SK-N-SH (cell line): ENCODE measurements around the gene RBM48. TPM values are rescaled to one million over a fixed set of nuclear protein-coding genes. Genes with fewer than 3 reads are reported as not detected.

Experiments used
- CTCF ChIA-PET: fragments of 300-600, 350-600 bp; formaldehyde crosslinking; extraction: SDS; loops from one replicate; lab custom pipeline; 2021; lab: Yijun Ruan, JAX
- POLR2A ChIA-PET: fragments of 350-600 bp; sonication (Branson Sonifier 250); formaldehyde crosslinking; extraction: SDS; loops from one replicate; lab custom pipeline; 2020; ENCODE audit warnings: antibody characterized with exemption, inconsistent platforms; lab: Yijun Ruan, JAX
- DNase-seq: peaks from one replicate; pipeline ENCODE4 v3.0.0; 2012
- H2AFZ ChIP-seq: fragments of 200-600 bp; sonication (generic); 2 replicates; pipeline ENCODE4 v1.8.1; 2016; ENCODE audit warnings: antibody characterized with exemption, mild to moderate bottlenecking, low read depth
- H3F3A ChIP-seq: fragments of 200-600 bp; sonication (generic); replicated peaks from 2 replicates; pipeline ENCODE3; 2016; ENCODE audit warnings: antibody characterized with exemption, mild to moderate bottlenecking; ENCODE audit not compliant: insufficient read depth
- H3K27ac ChIP-seq, 2 experiments: fragments of 200-500 bp in 1 of 2; fragments of 200-600 bp in 1 of 2; sonication (Bioruptor generic) in 1 of 2; sonication (generic), shearing (Covaris generic) in 1 of 2; 2 replicates each; pipeline versions ENCODE4 v1.5.1 to v1.6.1; 2014 to 2016; ENCODE audit warnings: low read depth in 2 of 2, inconsistent platforms in 1 of 2, low read length in 1 of 2, mild to moderate bottlenecking in 1 of 2, mixed read lengths in 1 of 2
- H3K27me3 ChIP-seq: fragments of 200-600 bp; sonication (generic), shearing (Covaris generic); 2 replicates; pipeline ENCODE4 v1.6.1; 2016; ENCODE audit warnings: mixed run types; ENCODE audit not compliant: insufficient read depth
- H3K36me3 ChIP-seq, 2 experiments: fragments of 200-500 bp in 1 of 2; fragments of 200-600 bp in 1 of 2; sonication (Bioruptor generic) in 1 of 2; sonication (generic) in 1 of 2; replicated peaks in 1 of 2; 2 replicates each; pipeline versions ENCODE3 to v1.5.1; 2014 to 2016; ENCODE audit warnings: low read length in 1 of 2, mild to moderate bottlenecking in 1 of 2; ENCODE audit not compliant: insufficient read depth in 2 of 2, control insufficient read depth in 1 of 2
- H3K4me1 ChIP-seq, 2 experiments: fragments of 200-500 bp in 1 of 2; fragments of 200-600 bp in 1 of 2; sonication (Bioruptor generic) in 1 of 2; sonication (generic), shearing (Covaris generic) in 1 of 2; 2 replicates each; pipeline versions ENCODE4 v1.5.1 to v1.6.1; 2014 to 2016; ENCODE audit warnings: low read depth in 1 of 2, low read length in 1 of 2, mixed run types in 1 of 2; ENCODE audit not compliant: insufficient read depth in 2 of 2, control insufficient read depth in 1 of 2
- H3K4me2 ChIP-seq: fragments of 200-600 bp; sonication (generic), shearing (Covaris generic); 2 replicates; pipeline ENCODE4 v1.6.1; 2017; ENCODE audit warnings: mixed run types
- H3K4me3 ChIP-seq, 2 experiments: fragments of 200-500 bp in 1 of 2; fragments of 200-600 bp in 1 of 2; sonication (Bioruptor generic) in 1 of 2; sonication (generic), shearing (Covaris generic) in 1 of 2; 2 replicates each; pipeline versions ENCODE4 v1.5.1 to v1.8.1; 2014 to 2016; ENCODE audit warnings: low read depth in 2 of 2, inconsistent platforms in 1 of 2, low read length in 1 of 2, mild to moderate bottlenecking in 1 of 2, mixed read lengths in 1 of 2, moderate library complexity in 1 of 2
- H3K79me2 ChIP-seq: fragments of 200-600 bp; sonication (generic); 2 replicates; pipeline ENCODE4 v1.8.1; 2017; ENCODE audit warnings: mild to moderate bottlenecking; ENCODE audit not compliant: insufficient read depth
- H3K9ac ChIP-seq: fragments of 200-600 bp; sonication (generic); 2 replicates; pipeline ENCODE4 v1.6.1; 2017; ENCODE audit warnings: mixed run types
- H3K9me2 ChIP-seq: fragments of 200-600 bp; sonication (generic); 2 replicates; pipeline ENCODE4 v1.6.1; 2017; ENCODE audit warnings: mixed run types
- H3K9me3 ChIP-seq: fragments of 200-600 bp; sonication (generic); 2 replicates; pipeline ENCODE4 v1.6.1; 2017; ENCODE audit warnings: mixed run types, mild to moderate bottlenecking, moderate library complexity
- H4K20me1 ChIP-seq: fragments of 200-600 bp; sonication (generic); 2 replicates; pipeline ENCODE4 v1.6.1; 2017; ENCODE audit warnings: mild to moderate bottlenecking, mixed run types; ENCODE audit not compliant: insufficient read depth
- CTCF ChIP-seq: fragments of 200-600 bp; sonication (generic); IDR thresholded peaks from 2 replicates; pipeline ENCODE4 v1.6.1; 2017; ENCODE audit warnings: antibody characterized with exemption, mild to moderate bottlenecking, moderate library complexity
- EZH2phosphoT487 ChIP-seq: fragments of 200-600 bp; sonication (generic); IDR thresholded peaks from 2 replicates; pipeline ENCODE4 v1.6.1; 2017; ENCODE audit warnings: low read depth, mixed run types, mild to moderate bottlenecking, antibody characterized with exemption, moderate library complexity, borderline replicate concordance
- FOSL2 ChIP-seq: IDR thresholded peaks from 2 replicates; pipeline ENCODE4 v1.4.0; 2012; ENCODE audit warnings: low read depth, mild to moderate bottlenecking, moderate library complexity, borderline replicate concordance
- FOXJ3 ChIP-seq: sonication (generic); formaldehyde crosslinking; IDR thresholded peaks from 2 replicates; pipeline ENCODE4 v1.5.1; 2020; ENCODE audit warnings: mild to moderate bottlenecking, missing genetic modification reagents
- FOXM1 ChIP-seq: IDR thresholded peaks from 2 replicates; pipeline ENCODE4 v1.4.0; 2012; ENCODE audit warnings: low read depth, mild to moderate bottlenecking
- IRF3 ChIP-seq: fragments of 150-350 bp; IDR thresholded peaks from 2 replicates; pipeline ENCODE4 v1.6.1; 2016; ENCODE audit warnings: mild to moderate bottlenecking, low read depth, low read length
- JUND ChIP-seq: IDR thresholded peaks from 2 replicates; pipeline ENCODE4 v1.4.0; 2012
- MEF2A ChIP-seq: IDR thresholded peaks from 2 replicates; pipeline ENCODE4 v1.4.0; 2012; ENCODE audit warnings: low read depth, borderline replicate concordance
- NRF1 ChIP-seq: IDR thresholded peaks from 2 replicates; pipeline ENCODE4 v1.6.1; 2012; ENCODE audit warnings: low read depth, mild to moderate bottlenecking, low read length
- PBX3 ChIP-seq: IDR thresholded peaks from 2 replicates; pipeline ENCODE4; 2012
- RAD21 ChIP-seq: IDR thresholded peaks from 2 replicates; pipeline ENCODE4 v1.6.1; 2012; ENCODE audit warnings: mild to moderate bottlenecking, low read length
- RCOR1 ChIP-seq: fragments of 150-350 bp; IDR thresholded peaks from 2 replicates; pipeline ENCODE4 v1.6.1; 2017; ENCODE audit warnings: antibody characterized with exemption, low read length
- RFX5 ChIP-seq: IDR thresholded peaks from 2 replicates; pipeline ENCODE4 v1.6.1; 2012; ENCODE audit warnings: mild to moderate bottlenecking, improper control_type of control experiment, low read length
- SMC3 ChIP-seq: IDR thresholded peaks from 2 replicates; pipeline ENCODE4 v1.6.1; 2012; ENCODE audit warnings: low read depth, low read length, improper control_type of control experiment
- TCF12 ChIP-seq: IDR thresholded peaks from 2 replicates; pipeline ENCODE4 v1.4.0; 2012
- YY1 ChIP-seq: IDR thresholded peaks from 2 replicates; pipeline ENCODE4 v1.4.0; 2012; ENCODE audit warnings: low read depth, mild to moderate bottlenecking
- ZBTB33 ChIP-seq: IDR thresholded peaks from 2 replicates; pipeline ENCODE4 v1.4.0; 2012; ENCODE audit warnings: low read depth, borderline replicate concordance
- WGBS: methylation state at CpG from one replicate; pipeline ENCODE4 v1.1.6; 2017; ENCODE audit warnings: low lambda C conversion rate; 5-methylcytosine and 5-hydroxymethylcytosine counted together
- polyA plus RNA-seq, 3 experiments: library from polyadenylated mRNA; depleted of rRNA; stranded (reverse); fragments of >200 nt; gene quantifications; 2 replicates each; pipeline ENCODE4 v1.2.3, GENCODE V29; 2012
- TF ChIP-seq, protein P1 (sequence below): IDR thresholded peaks from 2 replicates; pipeline ENCODE4 v1.4.0; 2012; ENCODE audit warnings: low read depth
- TF ChIP-seq, protein P2 (sequence below): IDR thresholded peaks from 2 replicates; pipeline ENCODE4 v1.6.1; 2012; ENCODE audit warnings: mild to moderate bottlenecking, low read depth, low read length, moderate library complexity

RBM48 gene
- polyA plus RNA-seq, 1 of the 3 experiments (the other 2 are of a cell fraction), result 4.7 TPM

DNA sequence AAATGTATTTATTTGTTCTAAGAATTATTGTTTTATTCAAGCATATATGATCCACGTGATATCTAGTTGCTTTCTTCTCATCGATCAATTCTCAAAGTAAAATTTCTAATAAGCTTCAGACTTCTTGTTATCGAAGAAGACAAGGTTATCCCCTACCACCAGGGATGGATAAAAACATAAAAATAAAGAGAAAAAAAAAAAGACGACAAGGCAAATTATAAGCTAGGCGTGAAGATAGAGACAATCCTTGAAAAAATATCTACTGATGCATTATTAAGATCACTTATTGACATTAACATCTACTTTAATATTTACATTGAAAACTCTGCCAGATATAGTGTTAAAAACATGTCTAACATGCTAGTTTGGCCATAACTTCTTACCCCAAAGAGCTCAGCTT is 19.6 kb upstream of the RBM48 start:
- Histone ChIP-seq H3K9ac (no peak overlapping the region), H2AFZ (no peak overlapping the region), H3K9me3 (no peaks in the 10 kb centered on the region), H3K4me3 (no peak overlapping the region), H3K4me1 (no peaks in the 10 kb centered on the region), H3K27me3 (no peaks in the 10 kb centered on the region), H3K27ac (no peak overlapping the region), H3K4me2 (no peak overlapping the region), H3K9me2 (no peaks in the 10 kb centered on the region), H3K79me2 (no peaks in the 10 kb centered on the region), H4K20me1 (no peaks in the 10 kb centered on the region), H3F3A (peaks cover 12% of the 10 kb centered on the region), H3K36me3 (peaks cover 48% of the 10 kb centered on the region in 2 experiments)
- no peak for TF ChIP-seq SMC3
- no peak for TF ChIP-seq PBX3
- no peak for TF ChIP-seq ZBTB33
- TF ChIP-seq MEF2A, result no peak
- TF ChIP-seq, protein P1, sequence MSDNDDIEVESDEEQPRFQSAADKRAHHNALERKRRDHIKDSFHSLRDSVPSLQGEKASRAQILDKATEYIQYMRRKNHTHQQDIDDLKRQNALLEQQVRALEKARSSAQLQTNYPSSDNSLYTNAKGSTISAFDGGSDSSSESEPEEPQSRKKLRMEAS, result no peak
- no peak for TF ChIP-seq IRF3
- no peak for TF ChIP-seq TCF12
- TF ChIP-seq CTCF, result no peak
- no peak for TF ChIP-seq FOXM1
- no peak for TF ChIP-seq EZH2phosphoT487
- TF ChIP-seq, protein P2, sequence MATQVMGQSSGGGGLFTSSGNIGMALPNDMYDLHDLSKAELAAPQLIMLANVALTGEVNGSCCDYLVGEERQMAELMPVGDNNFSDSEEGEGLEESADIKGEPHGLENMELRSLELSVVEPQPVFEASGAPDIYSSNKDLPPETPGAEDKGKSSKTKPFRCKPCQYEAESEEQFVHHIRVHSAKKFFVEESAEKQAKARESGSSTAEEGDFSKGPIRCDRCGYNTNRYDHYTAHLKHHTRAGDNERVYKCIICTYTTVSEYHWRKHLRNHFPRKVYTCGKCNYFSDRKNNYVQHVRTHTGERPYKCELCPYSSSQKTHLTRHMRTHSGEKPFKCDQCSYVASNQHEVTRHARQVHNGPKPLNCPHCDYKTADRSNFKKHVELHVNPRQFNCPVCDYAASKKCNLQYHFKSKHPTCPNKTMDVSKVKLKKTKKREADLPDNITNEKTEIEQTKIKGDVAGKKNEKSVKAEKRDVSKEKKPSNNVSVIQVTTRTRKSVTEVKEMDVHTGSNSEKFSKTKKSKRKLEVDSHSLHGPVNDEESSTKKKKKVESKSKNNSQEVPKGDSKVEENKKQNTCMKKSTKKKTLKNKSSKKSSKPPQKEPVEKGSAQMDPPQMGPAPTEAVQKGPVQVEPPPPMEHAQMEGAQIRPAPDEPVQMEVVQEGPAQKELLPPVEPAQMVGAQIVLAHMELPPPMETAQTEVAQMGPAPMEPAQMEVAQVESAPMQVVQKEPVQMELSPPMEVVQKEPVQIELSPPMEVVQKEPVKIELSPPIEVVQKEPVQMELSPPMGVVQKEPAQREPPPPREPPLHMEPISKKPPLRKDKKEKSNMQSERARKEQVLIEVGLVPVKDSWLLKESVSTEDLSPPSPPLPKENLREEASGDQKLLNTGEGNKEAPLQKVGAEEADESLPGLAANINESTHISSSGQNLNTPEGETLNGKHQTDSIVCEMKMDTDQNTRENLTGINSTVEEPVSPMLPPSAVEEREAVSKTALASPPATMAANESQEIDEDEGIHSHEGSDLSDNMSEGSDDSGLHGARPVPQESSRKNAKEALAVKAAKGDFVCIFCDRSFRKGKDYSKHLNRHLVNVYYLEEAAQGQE, result no peak
- TF ChIP-seq FOXJ3, result no peak
- no peak for TF ChIP-seq RAD21
- no peak for TF ChIP-seq YY1
- TF ChIP-seq RCOR1, result no peak
- no peak for TF ChIP-seq RFX5
- no peak for TF ChIP-seq NRF1
- TF ChIP-seq JUND, result no peak
- no peak for TF ChIP-seq FOSL2
- 98% methylated on average over 5 of the region's 5 CpGs for WGBS
- ChIA-PET POLR2A (no interaction called here), CTCF (no interaction called here)
- no peak for DNase-seq
